HG03439 (cell line): ENCODE measurements around the gene SEC23IP.
"Not testable (repeated sequence)": the region's sequence is repeated elsewhere in the genome, so short reads cannot be mapped to it uniquely, and the experiment has no call there.

Experiments used
- ATAC-seq: cut with Tn5 transposase; IDR thresholded peaks from one replicate; pipeline ENCODE4 v1.9.1; 2021; ENCODE audit warnings: mild to moderate bottlenecking, moderate library complexity; ENCODE audit not compliant: unreplicated experiment

The SEC23IP gene

DNA sequence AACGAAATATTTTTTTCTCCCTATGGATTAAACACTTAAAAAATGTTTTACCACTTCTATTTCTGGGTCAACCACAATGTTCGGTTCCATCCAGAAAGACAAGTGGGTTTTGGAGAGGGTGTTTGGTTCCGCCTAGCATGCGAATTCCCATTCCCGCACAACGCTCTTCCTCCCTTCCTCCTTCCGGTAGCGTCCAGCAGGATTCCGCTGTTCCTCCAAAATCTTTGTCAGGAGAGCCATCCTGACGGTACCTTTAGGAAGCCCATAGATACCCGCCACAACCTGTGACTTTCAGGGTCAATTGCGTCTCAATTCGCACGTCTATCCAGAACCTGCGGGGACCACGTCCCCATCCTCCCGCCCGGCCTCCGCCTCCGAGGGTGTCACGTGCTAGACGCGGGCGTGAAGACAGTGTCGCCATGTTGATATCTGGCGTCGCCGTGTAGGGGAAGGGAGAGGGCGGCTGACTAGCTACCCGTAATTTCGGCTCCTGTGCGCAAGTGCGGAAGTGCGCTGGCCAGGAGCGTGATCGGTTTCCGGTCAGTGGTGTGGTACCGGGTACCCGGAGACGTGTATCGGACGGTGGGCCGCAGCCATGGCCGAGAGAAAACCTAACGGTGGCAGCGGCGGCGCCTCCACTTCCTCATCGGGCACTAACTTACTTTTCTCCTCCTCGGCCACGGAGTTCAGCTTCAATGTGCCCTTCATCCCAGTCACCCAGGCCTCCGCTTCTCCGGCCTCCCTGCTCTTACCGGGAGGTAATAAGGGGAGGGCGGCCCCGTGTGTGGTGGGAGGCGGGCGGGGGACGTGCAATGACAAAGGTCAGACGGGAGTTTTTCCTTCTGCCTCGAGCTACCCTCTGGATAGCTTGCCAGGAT lies at the start of gene SEC23IP:
SEC23IP (plus strand) TSS at position 543 of the 878 bp plus-strand sequence; CDS start at position 596, 53 bp downstream.
- peak; percentile 99 for ATAC-seq

- no peak for ATAC-seq
These were observed 46.9 kb upstream of the SEC23IP start for GRCh38 chr10:119845656-119846055.

DNA sequence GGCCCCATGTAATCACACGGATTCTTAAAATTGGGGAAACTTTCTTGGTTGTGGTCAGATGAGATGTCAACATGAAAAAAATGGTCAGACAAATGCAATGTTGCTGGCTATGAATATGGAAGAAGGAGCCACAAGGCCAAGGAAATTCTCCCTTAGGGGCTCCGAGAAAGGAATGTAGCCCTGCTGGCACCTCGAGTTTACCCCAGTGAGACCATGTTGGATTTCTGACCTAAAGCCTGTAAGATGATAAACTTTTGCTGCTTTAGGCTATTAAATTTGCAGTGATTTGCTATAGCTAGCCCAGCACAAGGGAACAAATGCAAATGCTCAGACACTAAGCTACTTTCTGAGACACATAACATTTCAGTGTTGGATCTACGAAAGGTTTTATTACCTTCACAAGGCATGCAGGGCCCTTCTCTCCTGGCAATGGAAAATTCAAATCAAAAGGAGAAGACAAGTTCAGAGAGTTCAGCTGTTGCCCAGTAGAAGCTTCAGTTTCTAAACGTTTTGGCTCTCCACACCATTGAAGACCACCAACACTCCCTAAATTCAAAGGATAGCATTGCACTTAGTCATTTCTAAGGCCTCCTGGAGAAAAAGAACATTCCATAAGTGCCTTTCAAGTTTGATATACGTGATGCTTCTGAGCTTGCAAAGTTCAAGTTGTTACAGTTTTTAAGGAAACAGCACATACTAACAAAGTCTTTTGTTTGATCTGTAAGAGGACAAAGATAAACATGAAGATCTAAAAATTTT lies 43.3 kb upstream of the SEC23IP start:
- ATAC-seq, result no peak

DNA sequence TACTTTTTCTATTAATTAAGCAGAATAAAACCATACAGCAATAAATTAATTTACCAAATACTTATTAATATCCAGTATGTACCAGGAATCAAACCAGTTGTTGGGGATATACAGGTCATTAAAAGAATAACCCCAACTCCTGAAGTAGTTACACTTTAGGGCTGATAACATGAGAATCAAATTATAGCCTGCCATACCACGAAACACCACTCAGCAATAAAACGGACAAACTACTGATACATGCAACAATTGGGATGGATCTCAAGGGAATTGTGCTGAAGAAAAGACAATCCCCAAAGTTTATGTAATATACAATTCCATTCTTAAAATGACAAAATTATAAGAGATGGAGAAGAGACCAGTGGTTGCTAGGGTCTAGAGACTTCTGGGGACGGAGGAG lies 42.6 kb upstream of the SEC23IP start:
- no peak for ATAC-seq

- ATAC-seq, result no peak
These were observed 40.3 kb upstream of the SEC23IP start for GRCh38 chr10:119852277-119852676.

DNA sequence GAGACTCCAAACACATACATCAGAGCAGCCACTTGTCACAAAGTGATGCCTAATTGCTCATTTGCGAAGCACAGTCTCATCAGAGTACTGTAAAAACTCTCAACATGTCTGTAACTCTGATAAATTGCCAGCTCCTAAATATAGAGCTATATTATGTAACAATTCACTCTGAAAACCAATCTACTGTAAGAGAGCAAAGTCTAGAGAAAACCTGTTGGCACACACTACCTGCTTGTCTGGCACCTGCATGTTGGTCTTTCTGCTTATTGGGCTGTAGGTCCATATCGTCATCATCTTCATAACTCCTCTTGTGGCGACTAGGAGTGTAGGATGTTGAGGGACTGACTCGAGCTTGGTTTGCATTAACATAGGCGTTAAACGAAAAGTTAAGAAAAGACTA lies 39.7 kb upstream of the SEC23IP start:
- ATAC-seq, result no peak

DNA sequence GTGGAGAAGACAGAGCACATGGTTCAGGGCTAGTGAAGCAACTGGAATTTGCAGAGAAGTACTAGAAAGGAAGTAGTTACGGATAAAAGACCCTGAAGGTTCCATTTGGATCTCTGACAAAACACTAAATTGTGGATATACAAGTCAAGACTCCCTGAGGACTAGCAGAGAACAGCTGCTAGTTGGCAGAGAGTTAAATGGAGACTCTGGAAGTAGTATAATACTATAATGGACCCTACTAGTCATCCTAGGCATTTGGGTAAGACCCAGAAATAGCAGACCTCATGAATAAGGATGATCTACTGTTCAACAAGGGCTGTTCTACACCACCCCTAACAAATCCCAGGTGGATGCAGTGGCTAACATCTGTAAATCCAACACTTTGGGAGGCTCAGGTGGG lies 39.0 kb upstream of the SEC23IP start:
- no peak for ATAC-seq

DNA sequence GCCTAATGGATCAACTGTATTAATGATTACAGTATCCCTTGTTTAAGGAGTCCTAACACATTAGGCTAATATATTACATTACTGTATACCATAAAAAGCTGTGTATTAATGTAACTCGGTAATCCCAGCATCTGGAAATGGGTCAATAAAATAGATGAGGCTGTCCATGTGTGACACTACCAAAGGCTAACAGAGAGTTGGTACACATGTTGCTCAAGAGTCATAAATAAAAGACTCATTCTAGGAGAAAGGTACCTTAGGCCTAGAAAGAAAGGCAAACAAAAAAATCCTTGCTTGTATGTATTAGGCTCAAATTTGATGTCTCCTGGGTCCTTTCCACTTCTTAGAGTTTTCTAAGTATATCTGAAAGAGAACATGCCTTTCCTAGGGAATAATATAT lies 34.5 kb upstream of the SEC23IP start:
- ATAC-seq, result no peak

DNA sequence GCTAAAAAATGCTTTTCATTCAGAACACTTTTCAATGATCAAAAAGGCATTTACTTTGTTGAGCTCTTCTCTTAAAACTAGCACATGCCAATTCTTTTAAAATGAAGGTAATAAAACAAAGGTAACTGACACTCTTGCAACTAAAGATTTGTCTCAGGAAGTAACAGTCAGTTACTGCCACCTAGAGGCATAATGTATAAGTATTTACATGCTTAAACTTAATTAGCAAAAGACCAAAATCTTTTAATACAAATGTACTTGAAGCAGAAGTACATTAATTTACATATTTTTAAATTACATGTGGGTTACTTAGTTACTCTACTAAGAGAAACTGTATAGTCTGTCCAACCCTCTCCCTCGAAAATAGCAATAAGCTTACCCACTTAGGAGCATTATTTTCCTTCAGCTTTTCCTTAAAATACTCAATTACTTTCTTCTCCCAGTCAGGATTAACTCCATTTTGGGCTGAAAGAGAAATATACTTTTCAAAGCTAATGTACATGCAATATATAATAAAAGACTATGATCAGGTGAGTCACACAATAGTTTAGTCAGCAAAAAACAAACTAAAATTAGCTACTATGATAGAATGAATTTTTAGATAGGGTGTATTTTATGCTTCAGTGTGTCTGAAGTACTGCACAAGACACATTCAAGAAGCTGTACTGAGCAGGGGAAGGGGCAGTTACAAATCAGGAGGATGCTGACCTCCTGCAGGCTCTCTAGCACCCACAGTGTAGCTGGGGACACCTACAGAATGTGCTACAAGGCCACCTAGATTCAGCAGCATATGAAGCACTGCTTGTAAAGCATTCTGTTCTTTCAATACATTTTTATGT lies 32.9 kb upstream of the SEC23IP start:
- ATAC-seq, result no peak

- no peak for ATAC-seq
These were observed 31.5 kb upstream of the SEC23IP start for GRCh38 chr10:119860866-119861607.

- ATAC-seq, result no peak
These were observed 30.0 kb upstream of the SEC23IP start for GRCh38 chr10:119862524-119862923.

- no peak for ATAC-seq
These were observed 28.5 kb upstream of the SEC23IP start for GRCh38 chr10:119863951-119864565.

GRCh38 chr10:119865699-119866240 lies 26.8 kb upstream of the SEC23IP start:
- ATAC-seq, result no peak

GRCh38 chr10:119867317-119867716 lies 25.2 kb upstream of the SEC23IP start:
- ATAC-seq, result no peak

- not testable (repeated sequence) for ATAC-seq
These were observed 23.1 kb upstream of the SEC23IP start for GRCh38 chr10:119869398-119869797.

DNA sequence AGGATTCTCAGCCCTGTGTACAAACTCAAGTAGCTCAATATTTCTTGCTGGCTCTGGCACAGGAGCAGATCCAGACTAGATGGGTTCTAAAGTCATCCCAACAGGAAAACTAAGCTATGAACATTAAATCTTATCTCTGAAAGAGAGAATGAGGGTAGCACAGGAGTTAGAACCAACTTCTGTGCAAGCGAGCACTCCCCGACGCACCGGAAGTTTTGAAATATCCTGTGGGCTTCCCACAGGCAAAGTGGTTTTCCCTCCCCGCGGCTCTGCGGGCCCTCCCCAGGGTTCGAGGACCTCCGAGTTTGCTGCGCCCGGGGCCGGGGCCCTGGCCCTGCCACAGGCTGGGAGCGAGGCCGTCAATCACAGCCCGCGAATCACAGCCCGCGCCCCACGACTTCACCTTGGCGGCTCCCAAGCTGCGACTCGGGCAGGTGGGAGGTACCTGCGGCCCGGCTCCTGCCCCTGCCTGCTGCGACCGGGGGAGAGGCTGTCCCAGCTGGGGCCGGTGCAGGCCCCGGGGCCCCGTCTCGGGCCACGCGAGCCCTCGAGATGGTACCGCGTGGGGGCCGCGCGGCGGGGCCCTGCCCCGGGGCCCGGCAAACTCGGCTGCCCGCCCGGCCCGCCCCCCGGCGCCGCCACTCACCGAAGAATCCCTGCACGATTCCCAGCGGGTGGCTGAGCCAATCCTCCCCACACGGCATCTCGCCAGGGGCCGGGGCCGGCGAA lies 20.5 kb upstream of the SEC23IP start:
- peak; percentile 43 for ATAC-seq

DNA sequence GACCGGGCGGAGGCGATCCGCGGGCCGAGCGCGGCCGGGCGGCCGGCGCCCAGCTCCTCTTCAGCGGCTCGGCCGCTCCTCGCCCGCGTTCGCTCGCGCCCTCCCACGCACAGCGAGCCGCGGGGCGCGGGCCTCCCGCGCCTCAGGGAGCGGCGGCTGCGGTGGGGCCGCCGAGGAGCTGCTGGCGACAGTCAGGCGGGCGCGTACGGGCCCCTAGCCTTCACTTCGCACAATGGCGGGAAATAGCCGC lies 20.0 kb upstream of the SEC23IP start, which contains the start of gene MCMBP:
MCMBP (minus strand) TSS at position 234 of the 250 bp plus-strand sequence. CDS start 259 bp downstream, outside the sequence.
- ATAC-seq, result no peak

DNA sequence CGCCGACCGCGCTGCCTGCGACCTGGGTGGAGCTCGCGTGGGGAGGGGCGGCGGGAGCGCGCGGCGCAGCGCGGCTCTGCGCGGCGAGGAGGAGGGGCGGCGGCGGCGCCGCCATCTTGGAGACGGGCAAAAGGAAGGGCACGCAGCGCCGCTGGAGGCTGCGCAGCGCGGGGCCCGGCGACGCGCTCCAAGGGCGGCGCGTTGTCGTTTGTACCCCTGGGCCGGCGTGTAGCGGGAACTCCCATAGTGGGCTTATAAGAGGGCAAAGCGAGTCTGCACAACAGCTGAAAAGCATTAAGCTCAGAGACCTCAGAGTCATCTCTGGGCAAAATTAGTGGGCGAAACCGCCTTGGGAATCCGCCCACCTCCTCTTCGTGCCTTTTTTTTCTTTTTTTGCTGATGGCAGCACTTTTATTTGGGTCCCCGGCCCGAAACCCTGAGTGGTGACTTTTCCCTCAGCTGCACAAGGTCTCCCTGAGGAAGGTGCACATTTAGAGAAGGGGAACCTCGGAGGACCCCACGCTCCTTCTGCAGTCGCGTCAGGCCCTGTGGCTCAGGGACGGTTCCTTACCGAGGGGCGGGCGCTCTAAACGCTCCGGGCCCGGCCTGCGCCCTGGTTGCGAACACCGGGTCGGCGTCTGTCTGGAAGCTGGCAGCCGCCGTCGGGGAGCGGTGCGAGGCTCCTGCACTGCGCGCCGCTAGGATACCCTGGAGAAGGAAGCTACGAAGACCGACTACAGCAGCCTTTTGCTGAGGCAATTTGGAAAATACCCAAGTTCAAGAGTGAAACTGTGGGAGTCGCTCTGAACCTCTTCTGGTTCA lies 19.5 kb upstream of the SEC23IP start:
- ATAC-seq, result peak; percentile 89
